SK-N-SH treated with all-trans-retinoic acid at 6 μM for 48 hours (cell line): Measurements from ENCODE around the gene KMO.

ENCODE experiments used
- ATAC-seq: fragments of 200-7000 bp; cut with Tn5 transposase; 3 replicates; pipeline ENCODE4 v1.9.1; 2020; ENCODE audit warnings: mild to moderate bottlenecking, moderate library complexity
- ARNTL ChIP-seq: fragments of 450-650 bp; formaldehyde crosslinking; IDR thresholded peaks from 2 replicates; pipeline ENCODE4 v1.5.0; 2020; ENCODE audit warnings: low read depth, mild to moderate bottlenecking, moderate library complexity, borderline replicate concordance
- CREB5 ChIP-seq: fragments of 250-450 bp; sonication (Bioruptor Pico); IDR thresholded peaks from 2 replicates; pipeline ENCODE4 v1.5.1; 2020; ENCODE audit warnings: low read depth, mild to moderate bottlenecking, moderate library complexity
- CSDC2 ChIP-seq: fragments of 250-450 bp; sonication (Bioruptor Pico); IDR thresholded peaks from 2 replicates; pipeline ENCODE4 v1.5.0; 2020; ENCODE audit warnings: mild to moderate bottlenecking, moderate library complexity
- CSRNP3 ChIP-seq: fragments of 250-450 bp; sonication (Bioruptor Pico); IDR thresholded peaks from 2 replicates; pipeline ENCODE4 v1.5.1; 2021; ENCODE audit warnings: mild to moderate bottlenecking, moderate library complexity
- ESRRG ChIP-seq: fragments of 250-450 bp; sonication (Bioruptor Pico); IDR thresholded peaks from 2 replicates; pipeline ENCODE4 v1.6.1; 2021; ENCODE audit warnings: mild to moderate bottlenecking
- GLIS3 ChIP-seq: fragments of 250-450 bp; sonication (Bioruptor Pico); IDR thresholded peaks from 2 replicates; pipeline ENCODE4 v1.5.0; 2020; ENCODE audit warnings: mild to moderate bottlenecking, moderate library complexity
- ISL1 ChIP-seq: fragments of 250-450 bp; sonication (Bioruptor Pico); IDR thresholded peaks from 2 replicates; pipeline ENCODE4 v2.1.2; 2022; ENCODE audit warnings: mild to moderate bottlenecking, moderate library complexity
- OSR1 ChIP-seq: fragments of 250-450 bp; sonication (Bioruptor Pico); IDR thresholded peaks from 2 replicates; pipeline ENCODE4 v1.8.0; 2022; ENCODE audit warnings: moderate library complexity, mild to moderate bottlenecking, inconsistent platforms
- PATZ1 ChIP-seq: fragments of 250-450 bp; sonication (Bioruptor Pico); IDR thresholded peaks from 2 replicates; pipeline ENCODE4 v1.8.0; 2020; ENCODE audit warnings: mild to moderate bottlenecking, moderate library complexity, borderline replicate concordance
- POU6F1 ChIP-seq: fragments of 250-450 bp; sonication (Bioruptor Pico); IDR thresholded peaks from 2 replicates; pipeline ENCODE4 v1.8.0; 2021; ENCODE audit warnings: low read depth, mild to moderate bottlenecking, moderate library complexity, borderline replicate concordance
- RARB ChIP-seq: fragments of 250-450 bp; sonication (Bioruptor Pico); IDR thresholded peaks from 2 replicates; pipeline ENCODE4 v1.8.0; 2021; ENCODE audit warnings: mild to moderate bottlenecking, moderate library complexity
- SNAI2 ChIP-seq: fragments of 250-450 bp; sonication (Bioruptor Pico); IDR thresholded peaks from 2 replicates; pipeline ENCODE4 v1.5.0; 2020; ENCODE audit warnings: mild to moderate bottlenecking, moderate library complexity
- TCF4 ChIP-seq: fragments of 250-450 bp; sonication (Bioruptor Pico); IDR thresholded peaks from 2 replicates; pipeline ENCODE4 v1.8.0; 2021; ENCODE audit warnings: mild to moderate bottlenecking, moderate library complexity, borderline replicate concordance
- TOX ChIP-seq: fragments of 250-450 bp; sonication (Bioruptor Pico); IDR thresholded peaks from 2 replicates; pipeline ENCODE4 v1.8.0; 2021; ENCODE audit warnings: mild to moderate bottlenecking, moderate library complexity, borderline replicate concordance
- TSHZ2 ChIP-seq: fragments of 250-450 bp; sonication (Bioruptor Pico); IDR thresholded peaks from 2 replicates; pipeline ENCODE4 v1.5.0; 2020; ENCODE audit warnings: mild to moderate bottlenecking, moderate library complexity
- ZC3H10 ChIP-seq: fragments of 250-450 bp; sonication (Bioruptor Pico); IDR thresholded peaks from 2 replicates; pipeline ENCODE4 v1.5.1; 2021; ENCODE audit warnings: mild to moderate bottlenecking, moderate library complexity
- ZFP3 ChIP-seq: fragments of 250-450 bp; sonication (Bioruptor Pico); IDR thresholded peaks from 2 replicates; pipeline ENCODE4 v1.5.0; 2020; ENCODE audit warnings: mild to moderate bottlenecking, moderate library complexity
- ZFP30 ChIP-seq: fragments of 450-650 bp; formaldehyde crosslinking; IDR thresholded peaks from 2 replicates; pipeline ENCODE4 v1.5.0; 2022; ENCODE audit warnings: mild to moderate bottlenecking, moderate library complexity
- ZNF70 ChIP-seq: fragments of 450-650 bp; formaldehyde crosslinking; IDR thresholded peaks from 2 replicates; pipeline ENCODE4 v1.5.0; 2020; ENCODE audit warnings: mild to moderate bottlenecking, moderate library complexity
- ZNF8 ChIP-seq: fragments of 450-650 bp; formaldehyde crosslinking; IDR thresholded peaks from 2 replicates; pipeline ENCODE4 v1.5.0; 2020; ENCODE audit warnings: mild to moderate bottlenecking, moderate library complexity

The KMO gene

GRCh38 chr1:241485554-241485992 is 46.6 kb upstream of the KMO start (continued):
- no peak for TF ChIP-seq CREB5 (CRISPR knock-in tag)
- no peak for TF ChIP-seq SNAI2 (CRISPR knock-in tag)
- TF ChIP-seq ISL1 (CRISPR knock-in tag): no peak
- no peak for TF ChIP-seq TOX
- no peak for TF ChIP-seq RARB
- no peak for TF ChIP-seq CSDC2 (CRISPR knock-in tag)
- no peak for TF ChIP-seq ZC3H10 (CRISPR knock-in tag)
- TF ChIP-seq OSR1 (CRISPR knock-in tag): no peak
- TF ChIP-seq GLIS3 (CRISPR knock-in tag): no peak

GRCh38 chr1:241488739-241489138 is 43.4 kb upstream of the KMO start:
- TF ChIP-seq CSRNP3 (CRISPR knock-in tag): no peak
- no peak for TF ChIP-seq CREB5 (CRISPR knock-in tag)
- no peak for TF ChIP-seq ISL1 (CRISPR knock-in tag)
- TF ChIP-seq CSDC2 (CRISPR knock-in tag): no peak
- no peak for TF ChIP-seq ARNTL
- TF ChIP-seq OSR1 (CRISPR knock-in tag): no peak
- TF ChIP-seq ZNF8 (CRISPR knock-in tag): no peak
- no peak for TF ChIP-seq SNAI2 (CRISPR knock-in tag)
- TF ChIP-seq TCF4 (CRISPR knock-in tag): no peak
- no peak for TF ChIP-seq ESRRG (CRISPR knock-in tag)
- no peak for TF ChIP-seq ZFP30
- ATAC-seq: no peak

GRCh38 chr1:241495741-241496140 is 36.4 kb upstream of the KMO start:
- ATAC-seq: no peak
- TF ChIP-seq ESRRG (CRISPR knock-in tag) (no peak), ZC3H10 (CRISPR knock-in tag) (no peak), ARNTL (no peak), TSHZ2 (CRISPR knock-in tag) (no peak), ZNF8 (CRISPR knock-in tag) (no peak), OSR1 (CRISPR knock-in tag) (no peak), POU6F1 (CRISPR knock-in tag) (no peak)

GRCh38 chr1:241499910-241500309 is 32.3 kb upstream of the KMO start:
- ATAC-seq: peak; percentile 84
- no peak for TF ChIP-seq ZNF70 (CRISPR knock-in tag)
- TF ChIP-seq TOX: no peak
- TF ChIP-seq ZFP30: no peak
- TF ChIP-seq TCF4 (CRISPR knock-in tag): no peak
- TF ChIP-seq POU6F1 (CRISPR knock-in tag): no peak
- no peak for TF ChIP-seq ZC3H10 (CRISPR knock-in tag)
- no peak for TF ChIP-seq SNAI2 (CRISPR knock-in tag)
- TF ChIP-seq PATZ1 (CRISPR knock-in tag): no peak
- TF ChIP-seq ZFP3 (CRISPR knock-in tag): no peak
- no peak for TF ChIP-seq CREB5 (CRISPR knock-in tag)
- no peak for TF ChIP-seq CSRNP3 (CRISPR knock-in tag)
- TF ChIP-seq RARB: no peak
